HepG2 (cell line): Measurements from ENCODE around the gene EIF5. TPM values are rescaled to one million over a fixed set of nuclear protein-coding genes. Genes with fewer than 3 reads are reported as not detected.

Experiments used
- ADNP ChIP-seq: sonication (generic); formaldehyde crosslinking; IDR thresholded peaks from 2 replicates; pipeline ENCODE4 v1.4.0; 2020; ENCODE audit warnings: missing genetic modification reagents
- ARID2 ChIP-seq: sonication (generic); formaldehyde crosslinking; IDR thresholded peaks from 2 replicates; pipeline ENCODE4 v1.8.1; 2022; ENCODE audit warnings: mild to moderate bottlenecking, missing genetic modification reagents, borderline replicate concordance
- ARID5B ChIP-seq: IDR thresholded peaks from 2 replicates; pipeline ENCODE4 v1.4.0; 2020; ENCODE audit warnings: mild to moderate bottlenecking, missing genetic modification reagents
- ETV6 ChIP-seq: sonication (generic); formaldehyde crosslinking; conservative IDR thresholded peaks from 2 replicates; pipeline ENCODE4 v1.4.0; 2020; ENCODE audit warnings: missing genetic modification reagents
- FOXA3 ChIP-seq: IDR thresholded peaks from 2 replicates; pipeline ENCODE4 v1.6.1; 2016; ENCODE audit warnings: missing genetic modification reagents, missing compliant biosample characterization
- GRHL1 ChIP-seq: sonication (generic); formaldehyde crosslinking; conservative IDR thresholded peaks from 2 replicates; pipeline ENCODE4 v1.8.0; 2022; ENCODE audit warnings: missing genetic modification reagents
- HOXA3 ChIP-seq: sonication (generic); formaldehyde crosslinking; IDR thresholded peaks from 2 replicates; pipeline ENCODE4 v1.5.0; 2020; ENCODE audit warnings: missing genetic modification reagents
- NR3C1 ChIP-seq: sonication (generic); formaldehyde crosslinking; IDR thresholded peaks from 2 replicates; pipeline ENCODE4 v1.4.0; 2020; ENCODE audit warnings: missing genetic modification reagents
- PRPF4 ChIP-seq: fragments of 200-400 bp; formaldehyde crosslinking; IDR thresholded peaks from 2 replicates; pipeline ENCODE4 v1.6.1; 2016; ENCODE audit warnings: low read length, low read depth; ENCODE audit not compliant: poor library complexity, severe bottlenecking
- RFXANK ChIP-seq: IDR thresholded peaks from 2 replicates; pipeline ENCODE4 v1.6.1; 2016
- RFXAP ChIP-seq: sonication (generic); formaldehyde crosslinking; IDR thresholded peaks from 2 replicates; pipeline ENCODE4 v1.4.0; 2020; ENCODE audit warnings: missing genetic modification reagents, borderline replicate concordance
- TFDP1 ChIP-seq: IDR thresholded peaks from 2 replicates; pipeline ENCODE4 v1.6.1; 2016; ENCODE audit warnings: missing compliant biosample characterization, missing genetic modification reagents, borderline replicate concordance
- ZNF354B ChIP-seq: sonication (generic); formaldehyde crosslinking; IDR thresholded peaks from 2 replicates; pipeline ENCODE4 v1.8.0; 2022; ENCODE audit warnings: mild to moderate bottlenecking, missing genetic modification reagents
- ZNF7 ChIP-seq: IDR thresholded peaks from 2 replicates; pipeline ENCODE4 v1.6.1; 2016; ENCODE audit warnings: missing biosample characterization, missing genetic modification reagents
- ZSCAN20 ChIP-seq: sonication (generic); formaldehyde crosslinking; IDR thresholded peaks from 2 replicates; pipeline ENCODE4 v1.4.0; 2020; ENCODE audit warnings: missing genetic modification reagents, mild to moderate bottlenecking, borderline replicate concordance
- ZSCAN22 ChIP-seq: sonication (generic); formaldehyde crosslinking; IDR thresholded peaks from 2 replicates; pipeline ENCODE4 v1.4.0; 2020; ENCODE audit warnings: mild to moderate bottlenecking, missing genetic modification reagents
- ZUFSP ChIP-seq: sonication (generic); formaldehyde crosslinking; IDR thresholded peaks from 2 replicates; pipeline ENCODE4 v1.9.0; 2021; ENCODE audit warnings: missing genetic modification reagents, mild to moderate bottlenecking, borderline replicate concordance
- polyA plus RNA-seq, 8 experiments: library from polyadenylated mRNA; depleted of rRNA in 3 of 8; stranded (reverse) in 7 of 8; unstranded in 1 of 8; fragments of >200 nt; fragmentation: Illumina TruSeq in 4 of 8; extraction: Trizol in 4 of 8; gene quantifications; 2 replicates each; pipeline versions ENCODE4 v1.2.1 to v1.2.3, GENCODE V29; 2011 to 2016; ENCODE audit warnings: low read depth in 4 of 8, missing spikeins in 1 of 8, mixed read lengths in 1 of 8; ENCODE audit not compliant: insufficient read depth in 1 of 8
- total RNA-seq, 5 experiments: library from RNA; depleted of rRNA; stranded (reverse); fragments of >200 nt; fragmentation: Illumina TruSeq; extraction: Trizol; gene quantifications; 2 replicates each; pipeline ENCODE4 v1.2.3, GENCODE V29; 2016; ENCODE audit warnings: low read depth in 1 of 5
- TF ChIP-seq, protein P1 (sequence below): sonication (generic); formaldehyde crosslinking; IDR thresholded peaks from 2 replicates; pipeline ENCODE4 v1.5.0; 2020; ENCODE audit warnings: missing genetic modification reagents

EIF5 gene
- total and polyA plus RNA-seq, 2 of the 13 experiments (the other 11 are each of a cell fraction or from before 2014, with no cell fraction given): 189 to 281 TPM

DNA sequence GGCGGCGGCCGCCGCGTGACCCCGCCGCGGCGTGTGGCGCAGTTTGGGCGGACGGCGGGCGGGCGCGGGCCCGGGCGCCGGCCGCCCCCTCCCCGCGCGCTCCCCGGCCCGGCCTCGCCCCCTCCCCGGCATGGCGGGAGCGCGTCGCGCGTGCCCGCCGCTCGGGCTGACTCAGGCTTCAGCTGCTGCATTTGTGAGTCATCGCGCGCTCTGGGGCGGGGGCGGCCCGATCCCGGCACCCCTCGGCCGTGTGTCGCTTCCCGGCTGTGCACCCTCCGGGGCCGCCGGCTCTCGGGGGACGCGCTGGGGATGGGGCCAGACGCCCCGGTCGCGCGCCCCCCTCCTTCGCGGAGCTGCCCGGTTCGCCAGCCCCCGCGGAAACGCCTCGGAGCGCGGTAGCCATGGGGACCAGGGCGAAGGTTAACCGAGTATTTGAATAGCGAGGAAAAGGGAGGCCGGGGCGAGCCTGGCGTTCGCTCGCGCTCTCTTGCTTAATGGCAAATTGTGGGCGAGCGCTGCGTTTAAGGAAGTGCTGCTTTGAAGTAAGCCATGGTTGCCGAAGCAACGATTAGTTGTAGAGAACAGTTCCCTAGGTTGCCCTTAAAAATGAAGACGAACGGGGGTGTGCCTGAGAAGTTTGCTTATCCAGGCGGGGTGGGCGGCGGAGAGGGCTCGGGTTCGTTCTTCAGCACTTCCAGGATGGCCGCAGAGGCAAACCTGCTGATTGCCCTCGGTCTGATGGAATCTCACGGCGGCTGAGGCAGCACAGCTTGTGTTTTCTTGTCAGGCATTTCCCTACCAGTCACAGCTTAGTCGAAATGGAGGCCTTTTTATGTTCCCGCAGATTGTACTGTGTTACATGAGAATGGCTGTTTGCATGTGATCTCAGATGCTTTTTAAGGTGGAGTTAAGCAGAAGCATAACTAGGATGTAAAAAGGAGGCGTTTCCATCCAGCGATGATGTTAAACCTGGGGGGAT, 896 bp downstream of the EIF5 start (continued):
- peak; percentile 23; the same call in 1 of the 2 replicates for TF ChIP-seq FOXA3 (CRISPR knock-in tag)
- no peak for TF ChIP-seq NR3C1
- no peak for TF ChIP-seq RFXANK (CRISPR knock-in tag)
- no peak for TF ChIP-seq ZUFSP (CRISPR knock-in tag)
- no peak for TF ChIP-seq ADNP (CRISPR knock-in tag)
- TF ChIP-seq, protein P1, sequence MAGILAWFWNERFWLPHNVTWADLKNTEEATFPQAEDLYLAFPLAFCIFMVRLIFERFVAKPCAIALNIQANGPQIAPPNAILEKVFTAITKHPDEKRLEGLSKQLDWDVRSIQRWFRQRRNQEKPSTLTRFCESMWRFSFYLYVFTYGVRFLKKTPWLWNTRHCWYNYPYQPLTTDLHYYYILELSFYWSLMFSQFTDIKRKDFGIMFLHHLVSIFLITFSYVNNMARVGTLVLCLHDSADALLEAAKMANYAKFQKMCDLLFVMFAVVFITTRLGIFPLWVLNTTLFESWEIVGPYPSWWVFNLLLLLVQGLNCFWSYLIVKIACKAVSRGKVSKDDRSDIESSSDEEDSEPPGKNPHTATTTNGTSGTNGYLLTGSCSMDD (CRISPR knock-in tag): no peak
- TF ChIP-seq RFXAP: peak; percentile 57; the same call in 1 of the 2 replicates
- TF ChIP-seq GRHL1 (CRISPR knock-in tag): no peak
- TF ChIP-seq ZNF7: no peak
- TF ChIP-seq ZSCAN20: no peak; the same call in 1 of the 2 replicates
- TF ChIP-seq PRPF4: no peak
- TF ChIP-seq ARID2: no peak
- TF ChIP-seq HOXA3 (CRISPR knock-in tag): no peak; the same call in 1 of the 2 replicates
- no peak for TF ChIP-seq ZNF354B
- TF ChIP-seq ETV6 (CRISPR knock-in tag): no peak
- no peak for TF ChIP-seq TFDP1 (CRISPR knock-in tag)
- 0 out of 2 replicates have a peak, but pooled peaks have one; percentile 32 for TF ChIP-seq ARID5B (CRISPR knock-in tag)
- TF ChIP-seq ZSCAN22 (CRISPR knock-in tag): no peak
